GM12891 (cell line): ENCODE measurements around the gene UNC119. TPM values are rescaled to one million over a fixed set of nuclear protein-coding genes. Genes with fewer than 3 reads are reported as not detected.
A peak's percentile ranks its signal among the peaks of the same experiment; 100 is the strongest.

Source experiments
- DNase-seq: peaks from one replicate; pipeline ENCODE4 v3.0.0; 2011; ENCODE audit warnings: low spot score; ENCODE audit not compliant: insufficient read length
- FAIRE-seq: peaks from 2 replicates; lab custom pipeline; 2011; peaks lifted over from hg19 to GRCh38; lab: Jason Lieb, UNC
- PAX5 ChIP-seq: IDR thresholded peaks from 2 replicates; pipeline ENCODE4 v1.6.1; 2011; ENCODE audit warnings: low read length, moderate library complexity, mild to moderate bottlenecking; ENCODE audit not compliant: insufficient read depth, severe bottlenecking
- POLR2A ChIP-seq: IDR thresholded peaks from 2 replicates; pipeline ENCODE4 v1.6.1; 2011; ENCODE audit warnings: low read depth, low read length, control low read depth
- POLR2AphosphoS5 ChIP-seq: IDR thresholded peaks from 2 replicates; pipeline ENCODE4 v1.6.1; 2011; ENCODE audit warnings: low read depth, low read length, control low read depth
- POU2F2 ChIP-seq: IDR thresholded peaks from 2 replicates; pipeline ENCODE4 v1.6.1; 2011; ENCODE audit warnings: low read depth, mild to moderate bottlenecking, control low read depth, low read length, moderate library complexity
- SPI1 ChIP-seq: IDR thresholded peaks from 2 replicates; pipeline ENCODE4 v1.6.1; 2011; ENCODE audit warnings: low read depth, low read length, control low read depth
- TAF1 ChIP-seq: IDR thresholded peaks from 2 replicates; pipeline ENCODE4 v1.6.1; 2011; ENCODE audit warnings: low read depth, low read length, control low read depth
- polyA plus RNA-seq: library from polyadenylated mRNA; unstranded; fragments of >200 nt; gene quantifications from one replicate; pipeline ENCODE4 v1.2.1, GENCODE V29; 2012; ENCODE audit warnings: low read depth, missing spikeins, inconsistent platforms; ENCODE audit not compliant: missing spikeins

UNC119 gene
- polyA plus RNA-seq = 63.6 TPM

DNA sequence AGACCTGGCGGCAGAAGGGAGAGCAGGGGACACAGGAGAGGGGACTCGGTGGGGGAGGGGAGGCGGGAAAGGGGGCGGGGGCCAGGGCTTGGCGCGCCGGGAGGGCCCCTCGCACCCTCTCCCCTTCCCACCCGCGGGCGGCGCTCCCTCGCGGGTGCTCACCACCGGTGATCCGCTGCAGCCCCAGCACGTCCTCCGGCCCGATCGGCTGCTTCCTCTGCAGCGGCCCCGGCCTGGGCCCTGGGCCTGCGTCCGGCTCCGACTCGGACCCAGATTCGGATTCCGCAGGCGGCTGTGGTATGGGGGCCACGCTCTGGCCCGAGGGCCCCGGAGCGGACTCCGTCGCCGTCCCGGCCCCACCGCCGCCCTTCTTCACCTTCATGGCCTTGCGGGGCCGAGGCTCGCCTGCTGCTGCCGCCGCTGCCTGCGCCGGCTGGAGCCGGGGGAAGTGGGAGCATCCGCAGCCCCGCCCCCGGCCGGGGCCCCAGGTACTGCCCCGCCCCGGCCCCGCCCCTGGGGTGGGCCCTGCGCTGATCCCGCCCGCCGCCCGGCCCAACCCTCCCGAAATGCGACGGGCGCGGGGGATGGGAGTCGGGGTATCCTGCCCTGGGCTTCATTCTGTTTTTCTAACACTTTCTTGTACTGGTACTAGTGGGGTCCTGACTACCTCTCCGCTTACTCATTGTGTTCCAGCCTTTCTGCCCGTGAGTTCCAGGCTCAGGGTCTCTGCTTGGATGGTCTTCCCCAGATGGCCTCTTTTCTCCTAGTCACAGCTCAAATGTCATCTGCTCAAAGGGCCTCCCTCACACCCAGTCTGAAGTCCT lies at the start of gene UNC119:
UNC119 (minus strand) TSS at position 449 of the 824 bp plus-strand sequence; CDS start at position 382, 67 bp downstream.
- FAIRE-seq (peak; percentile 81), DNase-seq (peak; percentile 87)
- 0 out of 2 replicates have a peak, but pooled peaks have one; percentile 30 for TF ChIP-seq POU2F2
- TF ChIP-seq TAF1 = no peak
- 0 out of 2 replicates have a peak, but pooled peaks have one; percentile 41 for TF ChIP-seq POLR2A
- TF ChIP-seq POLR2AphosphoS5 = peak; percentile 49; the same call in 1 of the 2 replicates
- peak; percentile 61 for TF ChIP-seq SPI1
- TF ChIP-seq PAX5 = no peak

DNA sequence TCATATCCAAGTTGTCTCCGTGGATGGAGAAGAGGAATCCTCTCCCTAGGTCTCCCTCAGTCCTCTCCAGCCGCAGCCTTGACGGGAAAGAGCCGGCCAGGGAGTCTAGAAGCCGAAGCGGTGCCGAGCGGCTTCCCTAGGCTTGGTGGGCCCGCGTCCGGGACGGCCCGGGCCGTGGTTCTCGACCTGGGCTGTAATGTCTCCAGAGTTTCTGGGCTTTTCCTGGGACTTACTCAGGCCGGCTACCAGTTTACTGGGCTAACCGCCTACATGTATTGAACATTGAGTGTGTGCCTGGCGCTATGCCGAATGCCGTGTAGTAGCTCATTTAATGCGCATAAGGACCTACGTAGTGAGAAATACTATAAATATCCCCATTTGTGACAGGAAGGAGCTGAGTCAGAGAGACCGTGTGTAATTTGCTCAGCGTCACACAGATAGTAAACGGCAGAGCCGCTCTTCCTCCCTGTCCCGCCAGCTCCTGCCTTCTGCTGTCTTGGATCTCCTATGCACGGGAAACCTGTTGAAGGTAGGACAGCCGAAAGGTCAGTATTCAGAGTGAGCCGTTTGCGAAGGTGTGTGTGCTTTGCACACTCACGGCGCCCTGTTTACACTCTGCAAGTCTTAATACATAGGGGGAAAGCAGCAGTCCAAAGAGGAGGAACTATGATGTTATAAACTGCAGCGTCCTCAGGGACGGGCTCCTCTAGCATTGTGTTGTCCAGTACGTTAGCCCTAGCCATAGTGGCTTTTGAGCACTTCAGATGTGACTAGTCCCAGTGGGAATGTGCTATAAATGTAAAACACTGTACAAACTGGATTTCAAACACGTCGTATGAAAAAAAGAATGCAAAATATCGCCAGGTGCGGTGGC lies 47.1 kb upstream of the UNC119 start:
- DNase-seq = peak; percentile 50
- TF ChIP-seq SPI1 (peak; percentile 40; the same call in 1 of the 2 replicates), POU2F2 (no peak), POLR2A (no peak), POLR2AphosphoS5 (no peak), TAF1 (no peak)
- FAIRE-seq = peak; percentile 33

DNA sequence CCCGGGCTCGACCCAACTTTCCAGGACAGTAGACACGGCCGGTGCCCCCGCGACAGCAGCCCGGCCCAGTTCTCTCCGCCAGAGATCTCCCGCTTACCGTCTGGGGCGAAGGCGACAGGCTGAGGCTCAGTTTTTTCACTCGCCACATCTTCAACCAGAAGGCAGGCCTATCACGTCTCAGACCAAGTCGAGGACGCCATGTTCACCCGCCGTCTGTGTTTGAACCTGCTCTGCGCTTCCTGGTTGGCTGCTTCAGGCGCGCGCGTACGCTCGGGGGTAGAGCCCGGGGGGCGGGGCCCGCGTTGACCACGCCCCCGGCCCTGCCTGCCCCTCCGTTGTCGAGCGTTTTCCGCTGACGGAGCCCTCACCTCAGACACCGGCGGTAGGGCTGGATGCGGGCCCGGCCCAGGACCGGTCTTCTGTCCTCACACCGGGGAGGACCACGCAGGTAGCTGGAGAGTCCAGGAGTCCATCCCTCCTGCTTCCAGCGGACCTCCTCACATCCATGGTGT lies 46.4 kb upstream of the UNC119 start, which contains the start of gene SPAG5:
SPAG5 (minus strand) TSS at position 227 of the 512 bp plus-strand sequence; CDS start at position 148, 79 bp downstream.
- DNase-seq (peak; percentile 95), FAIRE-seq (peak; percentile 90)
- TF ChIP-seq POU2F2 = no peak; the same call in 1 of the 2 replicates
- TF ChIP-seq POLR2AphosphoS5 = peak; percentile 89
- TF ChIP-seq POLR2A = peak; percentile 89
- peak; percentile 78 for TF ChIP-seq TAF1
- TF ChIP-seq SPI1 = no peak
- TF ChIP-seq PAX5 = no peak

DNA sequence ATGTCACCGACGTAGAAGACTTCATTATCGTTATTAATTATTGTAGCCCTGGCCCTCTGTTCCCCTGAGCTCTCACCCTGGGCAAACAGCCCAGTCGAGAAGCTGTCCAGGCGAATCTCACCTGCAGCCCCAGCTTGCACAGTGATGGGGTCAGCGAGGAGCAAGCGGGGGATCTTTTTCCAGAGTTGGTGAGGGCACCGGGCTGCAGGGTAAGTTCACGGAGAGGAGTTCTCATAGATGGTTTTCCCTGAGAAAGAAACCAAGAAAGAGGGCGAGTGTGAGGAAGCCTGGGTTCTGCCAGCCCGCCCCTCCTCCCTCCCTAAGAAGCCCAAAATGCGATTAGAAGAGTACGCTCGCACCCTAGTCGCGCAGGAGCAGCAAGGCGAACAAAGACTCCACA lies 46.0 kb upstream of the UNC119 start:
- DNase-seq = no peak
- TF ChIP-seq POLR2AphosphoS5 (no peak), TAF1 (no peak), PAX5 (no peak), POLR2A (no peak), POU2F2 (no peak), SPI1 (no peak)
- no peak for FAIRE-seq

DNA sequence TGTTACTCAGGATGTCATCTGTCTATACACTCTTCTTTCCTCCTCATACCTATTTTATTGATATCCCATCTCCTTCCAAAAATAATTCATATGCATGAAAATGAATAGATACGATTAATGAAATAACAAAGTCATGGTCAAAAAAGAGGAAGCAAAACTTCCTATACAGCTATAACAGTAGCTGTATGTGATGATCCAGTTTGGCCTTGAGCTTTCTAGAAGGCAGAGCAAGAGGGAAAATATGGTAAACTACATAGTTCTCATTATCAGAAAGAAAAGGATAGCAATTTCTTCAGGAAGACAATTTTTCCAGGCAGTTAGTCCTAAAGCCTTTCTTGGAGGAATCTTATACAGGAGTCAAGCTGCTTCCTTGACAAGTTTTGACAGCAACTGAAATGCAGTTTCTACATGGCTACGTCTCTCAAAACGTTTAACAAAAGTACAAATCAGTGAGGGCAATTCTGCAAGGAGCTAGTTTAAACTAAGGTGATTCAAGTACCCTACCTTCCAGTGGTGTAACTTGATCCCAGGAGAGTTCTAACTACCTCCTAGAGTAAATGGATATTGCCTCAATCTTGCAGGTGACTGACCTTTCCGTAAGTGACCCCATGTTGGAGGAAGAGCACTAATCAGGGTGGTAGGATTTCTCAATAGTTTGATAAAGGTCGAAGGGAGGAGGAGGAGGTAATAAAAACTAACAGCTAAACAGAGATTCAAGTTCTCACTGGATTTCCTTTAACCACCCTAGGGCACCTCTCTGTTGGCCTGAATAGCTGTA lies 45.4 kb upstream of the UNC119 start:
- FAIRE-seq (no peak), DNase-seq (no peak)
- TF ChIP-seq SPI1 (no peak), TAF1 (no peak), POLR2AphosphoS5 (no peak), POLR2A (no peak), POU2F2 (no peak), PAX5 (no peak)

DNA sequence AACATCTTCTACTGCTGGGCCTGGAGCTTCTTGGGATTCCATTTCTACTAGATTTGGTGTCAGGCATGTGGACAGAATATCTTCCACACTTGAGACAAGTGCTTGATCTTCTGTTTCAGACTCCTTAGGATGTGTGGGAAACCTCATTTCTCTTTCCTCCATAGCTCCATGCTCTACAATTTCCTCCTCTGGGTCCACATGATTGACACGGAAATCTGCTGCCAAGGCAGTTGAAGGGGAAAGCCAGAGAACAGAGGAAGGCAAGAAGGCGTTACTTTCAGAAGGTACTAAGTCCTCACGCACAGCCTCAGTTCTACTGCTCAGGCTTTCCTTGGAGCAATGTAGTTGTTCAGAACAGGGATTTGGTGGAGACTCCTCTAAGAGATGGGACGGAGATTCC lies 39.8 kb upstream of the UNC119 start:
- DNase-seq (no peak), FAIRE-seq (no peak)
- no peak for TF ChIP-seq POLR2A
- no peak for TF ChIP-seq POU2F2
- no peak for TF ChIP-seq TAF1
- no peak for TF ChIP-seq POLR2AphosphoS5
- TF ChIP-seq PAX5 = no peak
- TF ChIP-seq SPI1 = no peak

DNA sequence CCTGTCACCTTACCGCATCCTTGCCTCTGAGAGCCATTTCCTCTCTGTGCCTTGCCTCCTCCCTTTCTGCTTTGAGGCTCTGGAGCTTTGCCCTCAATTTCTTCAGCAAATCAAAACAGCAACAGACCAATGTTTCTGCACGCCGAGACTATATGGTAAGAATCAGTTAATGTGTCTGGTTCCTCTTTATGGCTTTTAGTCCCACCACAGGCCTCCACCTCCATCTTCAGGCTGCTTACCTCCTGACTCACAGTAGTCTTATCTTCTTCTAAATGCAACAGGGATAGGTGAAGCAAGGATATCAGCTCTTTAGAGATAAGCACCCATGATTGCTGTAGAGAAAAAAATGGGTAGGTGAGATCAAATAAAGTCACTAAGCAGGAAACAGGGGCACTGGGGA lies 33.4 kb upstream of the UNC119 start:
- DNase-seq (no peak), FAIRE-seq (no peak)
- TF ChIP-seq TAF1 = no peak
- TF ChIP-seq POLR2A = no peak
- TF ChIP-seq PAX5 = no peak
- no peak for TF ChIP-seq POU2F2

DNA sequence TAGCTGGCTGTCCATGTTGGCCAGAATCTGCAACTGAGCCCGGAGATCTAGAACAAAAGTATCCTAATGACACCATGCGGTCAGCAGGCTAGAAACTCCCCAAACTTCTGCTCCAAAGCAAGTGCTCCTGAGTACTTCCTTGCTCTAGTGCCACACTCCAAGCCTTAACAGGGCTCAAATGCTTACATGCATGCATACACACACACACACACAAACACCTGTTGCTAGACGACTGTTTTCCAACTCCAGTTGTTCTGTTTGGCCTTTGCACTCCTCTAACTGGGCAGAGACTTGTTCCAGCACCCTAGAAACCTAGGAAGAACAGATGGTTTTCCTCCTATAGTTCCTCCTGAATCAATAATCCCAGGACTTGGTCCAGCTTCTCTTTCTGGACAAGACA lies 32.0 kb upstream of the UNC119 start:
- FAIRE-seq (no peak), DNase-seq (no peak)
- no peak for TF ChIP-seq TAF1
- no peak for TF ChIP-seq PAX5
- no peak for TF ChIP-seq POU2F2
- no peak for TF ChIP-seq POLR2AphosphoS5
- TF ChIP-seq POLR2A = no peak
- no peak for TF ChIP-seq SPI1
